KG1 (cell line): ENCODE data around the gene FASLG.
"Not testable (repeated sequence)": the region's sequence is repeated elsewhere in the genome, so short reads cannot be mapped to it uniquely, and the experiment has no call there.

Source experiments
- DNase-seq: peaks from one replicate; lab custom pipeline; 2025; lab: John Stamatoyannopoulos, UW

FASLG gene

GRCh38 chr1:172680733-172681275 is 21.9 kb downstream of the FASLG start:
- DNase-seq = no peak

DNA sequence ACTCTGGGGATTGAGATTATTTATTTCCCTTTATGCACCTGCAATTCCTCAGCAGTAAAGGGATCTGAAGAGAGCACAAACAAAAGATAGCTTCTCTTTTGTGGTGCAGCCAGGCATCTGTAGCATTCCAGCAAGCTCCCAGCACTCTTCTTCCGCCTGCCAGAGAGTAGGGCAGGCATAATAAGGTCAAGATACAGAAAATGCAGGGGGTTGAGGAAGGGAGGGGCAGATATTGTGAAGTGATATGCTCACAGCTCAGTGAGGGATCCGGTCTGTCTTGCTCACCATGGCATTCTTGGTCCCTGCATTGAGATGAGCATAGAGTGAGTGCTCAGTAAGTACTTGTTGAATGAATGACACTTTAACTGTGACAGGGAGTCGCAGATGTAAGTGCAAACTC is 23.9 kb downstream of the FASLG start:
- no peak for DNase-seq

DNA sequence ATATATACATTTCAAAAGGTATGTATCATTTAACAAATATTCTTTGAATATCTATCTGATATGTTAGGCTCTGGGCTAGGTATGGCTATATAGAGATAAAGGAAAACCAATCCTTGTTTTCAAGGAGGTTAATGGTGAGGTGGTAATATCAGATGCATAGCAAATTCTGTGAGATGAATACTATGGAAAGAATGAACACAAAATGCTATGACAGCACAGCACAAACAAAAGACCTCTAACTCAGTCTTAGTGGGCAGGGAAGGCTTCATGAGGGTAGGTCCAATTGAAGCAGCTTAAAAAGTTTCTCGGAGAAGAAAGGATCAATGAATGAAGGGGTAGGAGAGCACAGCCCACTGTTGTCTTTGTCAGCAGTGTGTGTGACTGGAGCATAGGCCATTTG is 27.2 kb downstream of the FASLG start:
- no peak for DNase-seq

DNA sequence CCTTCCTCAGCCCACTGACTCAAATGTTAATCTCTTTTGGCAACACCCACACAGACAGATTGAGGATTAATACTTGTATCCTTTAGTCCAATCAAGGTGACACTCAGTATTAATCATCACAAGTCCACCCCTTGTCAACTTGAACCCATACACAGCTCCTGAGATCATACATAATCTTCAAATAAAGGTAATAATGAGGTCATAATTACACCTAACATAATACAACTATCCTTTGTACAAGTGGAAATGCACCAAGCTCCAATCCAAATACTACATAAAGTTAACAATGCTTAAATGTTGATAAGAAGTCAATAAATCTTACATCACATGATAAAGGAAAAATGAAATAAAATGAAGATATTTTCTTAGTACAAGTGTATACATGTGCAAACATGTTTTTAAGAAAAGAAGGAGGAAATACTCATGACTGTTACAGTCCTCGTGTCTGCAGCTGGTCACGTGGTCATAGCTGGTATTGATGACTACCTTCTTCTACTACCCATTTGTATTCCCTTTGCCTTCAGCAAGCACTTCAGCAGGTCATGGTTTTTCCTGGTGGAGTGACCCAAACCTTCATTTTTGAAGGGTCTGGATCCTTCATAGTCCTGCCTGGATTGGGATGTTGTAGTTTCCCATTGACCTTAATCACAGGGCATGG is 29.7 kb downstream of the FASLG start:
- DNase-seq = not testable (repeated sequence)

- DNase-seq = not testable (repeated sequence)
Observed at GRCh38 chr1:172690925-172691324, 32.0 kb downstream of the FASLG start.

GRCh38 chr1:172697534-172698002 is 38.7 kb downstream of the FASLG start:
- peak; percentile 79 for DNase-seq

DNA sequence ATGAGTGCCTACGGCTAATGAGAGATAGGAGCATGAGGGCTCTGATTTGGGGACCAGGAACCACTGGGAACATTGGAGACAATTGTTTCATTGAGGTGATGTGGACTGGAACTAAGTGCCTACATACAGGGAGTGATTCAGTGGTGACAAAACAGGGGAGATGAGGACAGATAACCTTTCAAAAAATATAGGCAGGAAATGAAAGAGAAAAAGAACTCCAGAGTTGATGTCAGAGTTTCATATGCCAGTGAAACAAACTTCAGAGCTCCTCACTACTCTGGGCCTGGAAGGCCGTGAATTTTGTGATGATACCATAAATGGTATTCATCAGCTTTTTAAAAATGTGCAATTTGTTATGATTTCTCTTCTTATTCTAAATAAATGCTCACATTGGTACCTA is 39.3 kb downstream of the FASLG start:
- DNase-seq = no peak

DNA sequence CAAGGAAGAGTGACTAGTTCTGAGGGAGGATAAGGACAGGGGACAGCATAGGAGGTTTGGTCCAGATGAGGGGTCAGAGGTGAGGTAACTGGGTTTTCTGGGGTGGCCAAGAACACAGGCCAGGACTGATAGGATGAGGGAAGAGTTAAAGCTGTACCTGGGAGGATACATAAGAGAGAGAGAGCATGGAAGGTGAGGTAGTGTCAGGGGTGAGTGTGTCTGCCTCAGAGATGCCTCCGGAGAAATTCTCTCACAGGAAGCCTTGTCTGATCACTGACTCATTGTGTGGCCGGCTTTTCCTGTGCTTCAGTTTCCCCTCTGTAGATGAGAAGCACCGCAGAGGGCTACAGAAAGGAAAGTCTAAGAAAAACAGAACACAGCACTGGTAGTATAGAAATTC is 40.2 kb downstream of the FASLG start:
- DNase-seq = peak; percentile 85

GRCh38 chr1:172699695-172700227 is 40.9 kb downstream of the FASLG start:
- no peak for DNase-seq

DNA sequence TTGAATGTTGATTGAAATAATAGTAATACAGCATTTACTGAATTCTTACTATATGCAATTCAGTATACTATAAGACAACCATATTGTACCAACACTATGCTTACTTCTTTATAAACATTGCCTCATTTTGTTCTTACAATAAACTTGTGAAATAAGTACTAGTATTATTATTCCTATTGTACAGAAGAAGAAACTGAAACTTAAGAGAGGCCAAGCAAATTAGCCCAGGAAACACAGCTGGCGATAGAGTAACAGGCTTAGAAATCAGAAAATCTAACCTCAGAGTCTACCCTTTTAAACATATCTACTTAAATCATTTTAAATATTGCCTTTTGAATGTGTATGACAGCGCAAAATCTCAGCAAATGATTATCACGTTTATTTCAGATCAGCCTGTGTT is 41.7 kb downstream of the FASLG start:
- no peak for DNase-seq

DNA sequence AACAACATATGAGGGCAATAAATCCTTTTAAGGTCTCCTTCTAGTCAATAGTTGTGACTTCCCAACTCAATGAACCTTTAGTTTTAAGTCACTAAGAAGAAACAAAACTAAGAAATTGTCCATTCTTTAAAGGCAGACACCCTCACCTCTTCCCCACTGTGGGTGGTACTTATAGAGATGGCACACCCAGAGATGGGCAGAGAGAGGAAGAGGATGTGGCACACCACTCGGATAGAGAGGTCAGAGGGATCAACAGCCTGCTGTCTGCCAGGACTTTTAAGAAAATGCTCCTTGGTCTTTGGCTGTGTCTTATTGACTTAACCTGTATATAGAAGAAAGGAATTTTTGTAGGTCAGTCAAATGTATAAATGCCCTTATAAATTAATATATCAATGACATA is 45.1 kb downstream of the FASLG start:
- DNase-seq = peak; percentile 47

GRCh38 chr1:172704420-172705210 is 45.7 kb downstream of the FASLG start:
- DNase-seq = no peak

- DNase-seq = no peak
Observed at GRCh38 chr1:172708452-172708851, 49.5 kb downstream of the FASLG start.

DNA sequence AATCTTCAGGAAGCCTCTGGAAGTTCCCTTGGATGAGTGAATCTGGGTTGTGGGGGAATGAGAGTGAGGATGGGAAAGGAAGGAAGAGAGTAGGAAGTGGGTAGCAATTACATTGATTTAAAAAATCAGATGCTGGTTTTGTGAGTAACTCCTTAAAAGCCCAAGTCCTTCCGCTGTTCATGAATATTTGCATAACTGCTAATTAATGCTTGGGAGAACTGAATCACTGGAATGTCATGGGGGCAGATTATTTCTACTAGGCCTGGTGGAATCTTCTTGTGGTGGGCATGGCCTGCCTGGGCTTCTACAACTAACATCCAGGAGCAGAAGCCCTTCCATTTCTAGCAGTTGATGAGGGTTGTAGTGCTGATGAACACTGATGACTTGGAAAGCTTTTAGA is 52.7 kb downstream of the FASLG start:
- no peak for DNase-seq

- DNase-seq = no peak
Observed at GRCh38 chr1:172713466-172713865, 54.6 kb downstream of the FASLG start.
